BLaER1 (cell line): ENCODE results near the gene PRAME.
A peak's percentile ranks its signal among the peaks of the same experiment; 100 is the strongest.
"Not testable (repeated sequence)": the region's sequence is repeated elsewhere in the genome, so short reads cannot be mapped to it uniquely, and the experiment has no call there.

ENCODE experiments used
- H3K27ac ChIP-seq: shearing (Covaris generic); formaldehyde crosslinking; 2 replicates; pipeline ENCODE4 v1.8.1; 2022
- H3K27me3 ChIP-seq: shearing (Covaris generic); formaldehyde crosslinking; 2 replicates; pipeline ENCODE4 v1.8.1; 2022
- H3K36me3 ChIP-seq: shearing (Covaris generic); formaldehyde crosslinking; 2 replicates; pipeline ENCODE4 v1.8.1; 2022
- H3K4me1 ChIP-seq: shearing (Covaris generic); formaldehyde crosslinking; 2 replicates; pipeline ENCODE4 v1.8.1; 2022
- H3K4me2 ChIP-seq: shearing (Covaris generic); formaldehyde crosslinking; 2 replicates; pipeline ENCODE4 v1.8.1; 2022
- H3K4me3 ChIP-seq: shearing (Covaris generic); formaldehyde crosslinking; 2 replicates; pipeline ENCODE4 v1.8.1; 2022
- H3K9ac ChIP-seq: shearing (Covaris generic); formaldehyde crosslinking; 2 replicates; pipeline ENCODE4 v1.8.1; 2022
- H3K9me3 ChIP-seq: shearing (Covaris generic); formaldehyde crosslinking; 2 replicates; pipeline ENCODE4 v1.8.1; 2022
- H4K20me1 ChIP-seq: shearing (Covaris generic); formaldehyde crosslinking; 2 replicates; pipeline ENCODE4 v1.8.1; 2022
- Cebpa-rat ChIP-seq: shearing (Covaris generic); IDR thresholded peaks from 2 replicates; pipeline ENCODE4 v1.8.1; 2022

The PRAME gene

DNA sequence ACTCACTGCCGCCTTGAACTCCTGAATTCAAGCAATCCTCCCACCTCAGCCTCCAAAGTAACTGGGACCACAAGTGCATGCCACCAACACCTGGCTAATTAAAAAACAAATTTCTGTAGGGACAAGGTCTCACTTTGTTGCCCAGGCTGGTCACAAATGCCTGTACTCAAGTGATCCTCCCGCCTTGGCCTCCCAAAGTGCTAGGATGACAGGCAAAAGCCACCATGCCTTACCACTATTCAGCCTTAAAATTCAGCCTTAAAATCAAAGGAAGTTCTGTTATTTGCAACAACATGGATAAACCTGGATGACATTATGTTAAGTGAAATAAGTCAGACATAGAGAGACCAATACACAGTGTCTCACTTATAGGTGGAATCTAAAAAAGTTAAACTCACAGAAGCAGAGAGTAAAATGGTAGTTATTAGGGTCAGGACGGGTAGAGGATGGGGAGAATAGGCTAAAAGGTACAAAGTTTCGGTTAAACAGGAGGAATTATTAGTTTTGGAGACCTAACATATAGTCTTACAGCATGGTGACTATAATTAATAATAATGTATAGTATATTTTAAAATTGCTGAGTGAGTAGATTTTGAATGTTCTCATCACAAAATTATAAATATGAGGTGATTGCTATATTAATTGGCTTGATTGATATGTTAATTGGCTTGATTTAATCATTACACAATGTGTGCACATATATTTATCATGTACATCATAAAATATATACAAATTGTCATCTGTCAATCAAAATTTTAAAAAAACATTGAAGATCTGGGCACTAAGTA lies 32.7 kb downstream of the PRAME start:
- H3K36me3 ChIP-seq, result no peaks in the 10 kb centered on the region

DNA sequence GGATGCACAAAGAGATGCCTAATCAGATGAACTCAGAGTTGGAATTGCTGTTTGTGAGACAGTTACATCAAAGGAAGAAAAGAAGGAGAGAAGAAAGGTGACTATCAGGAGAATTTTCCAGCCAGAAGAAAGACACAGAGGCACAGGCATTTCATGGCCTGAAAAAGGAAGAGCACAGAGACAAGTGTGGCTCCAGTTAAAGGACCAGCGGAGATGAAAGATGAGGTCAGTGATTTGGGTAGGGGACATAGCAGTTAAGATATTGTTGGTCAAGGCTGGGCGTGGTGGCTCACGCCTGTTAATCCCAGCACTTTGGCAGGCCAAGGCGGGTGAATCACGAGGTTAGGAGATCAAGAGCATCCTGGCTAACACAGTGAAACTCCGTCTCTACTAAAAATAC lies 35.6 kb downstream of the PRAME start:
- no peaks in the 10 kb centered on the region for H4K20me1 ChIP-seq
- no peak for TF ChIP-seq Cebpa-rat
- H3K27ac ChIP-seq, result no peak overlapping the region
- no peak overlapping the region for H3K4me3 ChIP-seq
- no peak overlapping the region for H3K9ac ChIP-seq
- no peaks in the 10 kb centered on the region for H3K9me3 ChIP-seq
- H3K27me3 ChIP-seq, result no peaks in the 10 kb centered on the region
- H3K4me2 ChIP-seq, result no peak overlapping the region
- peaks cover 11% of the 10 kb centered on the region for H3K4me1 ChIP-seq
- no peaks in the 10 kb centered on the region for H3K36me3 ChIP-seq

More for the DNA sequence above, 32.7 kb downstream of the PRAME start:
- Histone ChIP-seq H4K20me1 (no peaks in the 10 kb centered on the region), H3K4me2 (no peak overlapping the region), H3K27ac (no peak overlapping the region), H3K4me3 (no peak overlapping the region), H3K9me3 (no peaks in the 10 kb centered on the region), H3K9ac (no peak overlapping the region), H3K4me1 (peaks cover 4% of the 10 kb centered on the region; the same call in 1 of the 2 replicates), H3K27me3 (no peaks in the 10 kb centered on the region)
- no peak for TF ChIP-seq Cebpa-rat

DNA sequence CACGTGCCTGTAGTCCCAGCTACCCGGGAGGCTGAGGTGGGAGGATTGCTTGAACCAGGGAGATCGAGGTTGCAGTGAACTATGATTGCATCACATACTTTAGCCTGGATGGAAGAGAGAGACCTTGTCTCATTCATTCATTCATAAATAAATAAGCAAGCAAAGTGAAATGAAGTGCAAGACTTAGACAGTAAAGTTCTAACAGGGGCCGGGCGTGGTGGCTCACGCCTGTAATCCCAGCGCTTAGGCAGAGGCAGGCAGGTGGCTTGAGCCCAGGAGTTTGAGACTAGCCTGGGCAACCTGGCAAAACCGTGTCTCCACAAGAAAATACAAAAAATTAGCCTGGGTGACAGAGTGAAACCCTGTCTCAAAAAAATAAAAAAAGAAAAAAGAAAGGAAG lies 37.4 kb downstream of the PRAME start:
- Histone ChIP-seq H3K4me3 (no peak overlapping the region), H4K20me1 (no peaks in the 10 kb centered on the region), H3K36me3 (no peaks in the 10 kb centered on the region), H3K9ac (no peak overlapping the region), H3K27me3 (no peaks in the 10 kb centered on the region), H3K4me2 (no peak overlapping the region), H3K4me1 (peaks cover 11% of the 10 kb centered on the region), H3K9me3 (no peaks in the 10 kb centered on the region), H3K27ac (no peak overlapping the region)
- no peak for TF ChIP-seq Cebpa-rat

DNA sequence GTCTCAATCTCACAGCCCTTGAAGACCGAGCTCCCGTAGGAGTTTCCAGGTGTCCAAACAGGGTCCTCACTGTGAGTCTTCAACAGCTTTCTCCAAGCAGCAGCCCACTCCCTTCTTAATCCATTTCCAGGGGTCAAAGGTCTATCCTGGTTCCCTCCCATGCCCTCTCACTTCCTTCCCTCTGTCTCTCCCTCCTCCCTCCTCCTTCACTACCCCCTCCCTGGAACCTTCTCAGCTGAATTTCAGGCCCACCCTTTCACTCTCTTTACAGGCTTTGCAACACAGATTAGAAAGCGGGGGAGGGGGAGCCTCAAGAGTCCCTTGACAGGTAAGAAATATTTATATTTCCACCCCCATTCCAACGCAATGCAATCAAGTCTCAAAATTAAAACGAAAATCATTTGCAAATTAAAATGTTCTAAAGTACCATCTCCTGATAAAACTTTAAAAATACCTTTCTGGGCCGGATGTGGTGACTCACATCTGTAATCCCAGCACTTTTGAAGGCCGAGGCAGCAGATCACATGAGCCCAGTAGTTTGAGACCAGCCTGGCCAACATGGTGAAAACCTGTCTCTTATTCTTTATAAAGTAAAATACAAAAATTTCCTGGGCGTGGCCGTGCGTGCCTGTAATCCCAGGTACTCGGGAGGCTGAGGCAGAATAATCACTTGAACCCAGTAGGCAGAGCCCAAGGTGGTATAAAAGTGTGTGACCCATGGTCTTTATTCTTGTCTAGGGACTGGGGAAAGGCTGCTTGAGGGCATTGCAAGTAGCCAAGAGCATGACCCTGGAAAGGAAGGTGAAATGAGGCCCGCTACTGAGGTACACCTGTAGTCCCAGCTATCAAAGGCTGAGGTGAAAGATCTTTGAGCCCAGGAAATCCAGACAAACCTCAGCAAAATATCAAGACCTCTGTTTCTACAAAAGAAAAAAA lies 38.1 kb downstream of the PRAME start:
- Histone ChIP-seq H3K4me2 (peak overlapping the region; percentile 9; the same call in 1 of the 2 replicates), H3K4me1 (peaks cover 11% of the 10 kb centered on the region), H4K20me1 (no peaks in the 10 kb centered on the region), H3K4me3 (no peak overlapping the region), H3K36me3 (no peaks in the 10 kb centered on the region), H3K9me3 (no peaks in the 10 kb centered on the region), H3K27me3 (no peaks in the 10 kb centered on the region), H3K27ac (no peak overlapping the region), H3K9ac (no peak overlapping the region)
- TF ChIP-seq Cebpa-rat, result no peak

DNA sequence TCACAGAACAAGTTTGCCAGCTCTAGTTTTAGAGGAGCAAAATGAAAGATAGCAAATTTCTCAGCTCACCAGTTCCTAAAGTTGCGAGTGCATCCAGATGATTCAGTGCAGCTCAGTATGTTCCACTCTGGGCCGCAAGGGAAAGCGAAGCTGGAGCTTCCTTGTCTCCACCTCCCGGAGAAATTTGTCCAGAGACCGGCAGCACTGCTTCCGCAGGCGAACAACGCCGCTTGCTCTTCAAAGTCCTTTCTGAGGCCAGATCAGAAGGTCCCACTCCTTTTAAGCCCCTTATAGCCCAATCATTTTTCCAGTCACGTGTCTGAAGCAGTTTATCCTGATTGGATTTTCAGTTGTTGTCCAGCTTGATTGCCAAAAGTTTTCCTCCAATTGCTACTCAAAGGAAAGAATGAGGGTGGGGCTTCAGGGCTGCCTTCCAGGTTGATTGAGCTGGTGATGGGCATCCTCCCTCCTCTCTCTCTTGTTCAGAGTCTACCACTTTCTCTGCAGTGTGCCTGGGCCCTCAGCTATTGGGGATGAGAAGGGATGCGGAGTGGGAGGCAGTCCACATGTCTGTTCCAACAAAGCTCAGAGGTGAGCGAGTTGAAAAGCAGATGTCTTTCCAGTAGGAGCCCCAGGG lies 38.9 kb downstream of the PRAME start, which contains the start of gene ZNF280A:
ZNF280A (minus strand) TSS at position 251 of the 637 bp plus-strand sequence. CDS start 4,640 bp downstream, outside the sequence.
- Histone ChIP-seq H4K20me1 (no peaks in the 10 kb centered on the region), H3K36me3 (no peaks in the 10 kb centered on the region), H3K9ac (no peak within 1 kb of the TSS), H3K4me3 (no peak within 1 kb of the TSS), H3K4me1 (peaks cover 11% of the 10 kb centered on the region), H3K27ac (no peak within 1 kb of the TSS), H3K27me3 (no peaks in the 10 kb centered on the region), H3K4me2 (peak within 1 kb of the TSS; percentile 9; the same call in 1 of the 2 replicates), H3K9me3 (no peaks in the 10 kb centered on the region)
- no peak for TF ChIP-seq Cebpa-rat

DNA sequence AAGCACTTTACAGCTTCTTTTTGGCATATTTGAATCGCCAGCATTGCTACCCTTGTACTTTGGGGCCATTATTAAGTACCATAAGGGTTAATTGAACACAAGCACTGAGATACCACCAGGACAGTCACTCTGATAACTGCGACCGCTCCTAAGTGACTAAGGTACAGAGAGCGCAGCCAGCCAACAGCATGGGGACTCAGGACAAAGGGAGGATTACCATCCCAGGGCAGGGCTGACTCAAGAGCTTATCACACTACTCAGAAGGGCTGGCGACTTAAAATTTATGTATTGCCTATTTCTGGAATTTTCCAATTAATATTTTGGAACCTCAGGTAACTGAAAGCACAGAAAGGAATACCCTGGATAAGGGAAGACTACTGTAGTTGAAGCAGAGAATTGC lies 39.5 kb downstream of the PRAME start:
- H3K9ac ChIP-seq, result no peak overlapping the region

DNA sequence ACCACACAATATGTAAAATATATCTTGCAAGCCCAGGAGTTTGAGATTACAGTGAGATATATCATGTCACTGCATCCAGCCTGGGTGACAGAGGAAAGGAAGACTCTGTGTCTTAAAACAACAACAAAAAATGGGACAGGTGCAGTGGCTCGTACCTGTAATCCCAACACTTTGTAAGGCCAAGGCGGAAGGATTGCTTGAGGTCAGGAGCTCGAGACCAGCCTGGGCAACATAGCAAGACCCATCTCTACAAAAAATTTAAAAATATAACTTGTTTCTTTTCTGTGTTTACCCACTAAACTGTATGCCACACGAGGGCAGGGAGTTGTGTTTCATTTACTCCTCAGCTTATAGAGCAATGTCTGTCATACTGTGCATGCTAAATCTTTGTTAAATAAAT lies 42.1 kb downstream of the PRAME start:
- Histone ChIP-seq H3K36me3 (no peaks in the 10 kb centered on the region), H3K4me3 (no peak overlapping the region), H3K27me3 (no peaks in the 10 kb centered on the region), H3K9me3 (no peaks in the 10 kb centered on the region), H3K27ac (no peak overlapping the region), H3K4me1 (peaks cover 7% of the 10 kb centered on the region), H4K20me1 (no peaks in the 10 kb centered on the region), H3K9ac (no peak overlapping the region), H3K4me2 (no peak overlapping the region)
- TF ChIP-seq Cebpa-rat, result no peak

More for the DNA sequence above, 39.5 kb downstream of the PRAME start:
- TF ChIP-seq Cebpa-rat, result no peak
- Histone ChIP-seq H3K4me1 (peaks cover 11% of the 10 kb centered on the region), H3K27me3 (no peaks in the 10 kb centered on the region), H3K4me3 (no peak overlapping the region), H3K9me3 (no peaks in the 10 kb centered on the region), H4K20me1 (no peaks in the 10 kb centered on the region), H3K36me3 (no peaks in the 10 kb centered on the region), H3K4me2 (no peak overlapping the region), H3K27ac (no peak overlapping the region)

DNA sequence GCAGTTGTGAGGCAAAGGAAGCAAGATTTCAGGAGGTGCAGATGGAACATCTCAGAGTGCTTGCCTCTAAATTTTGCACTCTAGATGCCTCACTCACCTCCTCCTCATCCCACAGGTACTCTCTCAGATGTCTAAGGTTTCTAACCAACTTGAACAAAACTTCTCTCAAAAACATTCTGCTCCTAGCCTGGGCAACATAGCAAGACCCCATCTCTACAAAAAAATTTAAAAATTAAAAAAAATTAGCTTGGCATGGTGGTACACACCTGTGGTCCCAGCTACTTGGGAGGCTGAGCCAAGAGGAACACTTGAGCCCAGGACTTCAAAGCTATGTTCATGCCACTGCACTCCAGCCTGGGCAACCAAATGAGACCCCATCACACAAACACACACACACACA lies 43.2 kb downstream of the PRAME start:
- no peak overlapping the region for H3K4me2 ChIP-seq
- no peaks in the 10 kb centered on the region for H4K20me1 ChIP-seq
- no peaks in the 10 kb centered on the region for H3K27me3 ChIP-seq
- no peaks in the 10 kb centered on the region for H3K9me3 ChIP-seq
- no peak overlapping the region for H3K27ac ChIP-seq
- peaks cover 7% of the 10 kb centered on the region for H3K4me1 ChIP-seq
- TF ChIP-seq Cebpa-rat, result no peak
- H3K9ac ChIP-seq, result no peak overlapping the region
- H3K36me3 ChIP-seq, result no peaks in the 10 kb centered on the region
- no peak overlapping the region for H3K4me3 ChIP-seq

DNA sequence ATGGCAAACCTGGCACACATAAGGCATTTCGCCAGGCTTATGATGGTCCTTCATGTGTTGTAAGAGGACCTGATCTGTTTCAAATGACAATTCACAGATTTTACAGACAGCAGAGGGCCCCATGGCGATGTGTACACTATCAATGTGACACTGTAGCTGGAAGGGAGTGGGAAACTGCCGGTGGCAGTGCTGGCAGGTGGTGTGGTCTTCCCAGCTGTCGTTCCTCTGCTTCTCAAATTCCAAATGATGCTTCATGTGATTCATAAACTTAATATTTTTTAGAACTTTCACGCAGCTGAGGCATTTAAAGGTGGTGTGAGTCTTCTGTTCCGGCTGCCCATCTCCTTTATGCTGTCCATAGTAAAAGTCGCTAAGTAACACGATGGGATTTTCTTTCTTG lies 44.6 kb downstream of the PRAME start:
- H3K4me1 ChIP-seq, H3K27me3 ChIP-seq, H3K27ac ChIP-seq: not testable (repeated sequence)

More for the DNA sequence above, 44.6 kb downstream of the PRAME start:
- not testable (repeated sequence) for H3K36me3 ChIP-seq, H4K20me1 ChIP-seq, H3K9me3 ChIP-seq, H3K9ac ChIP-seq, H3K4me3 ChIP-seq, H3K4me2 ChIP-seq
